GM12864 (cell line): ENCODE results near the gene ERBB4.

ENCODE experiments used
- DNase-seq: peaks from one replicate; pipeline ENCODE4 v3.0.0-alpha.2; 2011; ENCODE audit warnings: low read depth
- H3K4me3 ChIP-seq: 2 replicates; pipeline ENCODE4 v1.5.1; 2011; ENCODE audit warnings: mild to moderate bottlenecking, low read depth, low read length, control low read depth
- CTCF ChIP-seq: IDR thresholded peaks from 2 replicates; pipeline ENCODE4 v1.5.1; 2011; ENCODE audit warnings: low read depth, mild to moderate bottlenecking, moderate library complexity, low read length, control low read depth, inconsistent platforms; ENCODE audit errors: missing control alignments

ERBB4 gene

GRCh38 chr2:212001325-212001724 lies 537.3 kb downstream of the ERBB4 start:
- H3K4me3 ChIP-seq: no peak overlapping the region
- TF ChIP-seq CTCF: no peak
- no peak for DNase-seq

GRCh38 chr2:211996857-211997256 lies 541.7 kb downstream of the ERBB4 start:
- DNase-seq: no peak
- H3K4me3 ChIP-seq: no peak overlapping the region
- TF ChIP-seq CTCF: no peak

- H3K4me3 ChIP-seq: no peak overlapping the region
- TF ChIP-seq CTCF: no peak
- DNase-seq: no peak
These were observed 543.8 kb downstream of the ERBB4 start for GRCh38 chr2:211994806-211995205.

- H3K4me3 ChIP-seq: no peak overlapping the region
- no peak for DNase-seq
- no peak for TF ChIP-seq CTCF
These were observed 548.3 kb downstream of the ERBB4 start for GRCh38 chr2:211990335-211990734.

- DNase-seq: no peak
- TF ChIP-seq CTCF: no peak
- no peak overlapping the region for H3K4me3 ChIP-seq
These were observed 552.3 kb downstream of the ERBB4 start for GRCh38 chr2:211986313-211986712.

GRCh38 chr2:211985393-211985792 lies 553.2 kb downstream of the ERBB4 start:
- TF ChIP-seq CTCF: no peak
- DNase-seq: no peak
- H3K4me3 ChIP-seq: no peak overlapping the region

GRCh38 chr2:211982162-211982561 lies 556.4 kb downstream of the ERBB4 start:
- TF ChIP-seq CTCF: no peak
- DNase-seq: no peak
- no peak overlapping the region for H3K4me3 ChIP-seq
